B cell (primary cell): ENCODE measurements around the gene DTNA. TPM values are rescaled to one million over a fixed set of nuclear protein-coding genes. Genes with fewer than 3 reads are reported as not detected.

Experiments
- ATAC-seq: fragments of 200-7000 bp; cut with Tn5 transposase; one replicate; pipeline ENCODE4 v1.10.0; 2021; ENCODE audit warnings: low read depth, mild to moderate bottlenecking, moderate number of reproducible peaks, moderate library complexity
- CTCF ChIA-PET: fragments of 350-600 bp; sonication (Branson Sonifier 250); formaldehyde crosslinking; loops from one replicate; lab custom pipeline; 2021; ENCODE audit warnings: antibody characterized with exemption, inconsistent platforms; lab: Charles Lee
- POLR2A ChIA-PET: fragments of 350-600 bp; sonication (Branson Sonifier 250); formaldehyde crosslinking; loops from one replicate; lab custom pipeline; 2021; ENCODE audit warnings: antibody characterized with exemption; lab: Charles Lee
- DNase-seq: peaks from one replicate; pipeline ENCODE4 v3.0.0; 2013
- H2AFZ ChIP-seq: 2 replicates; pipeline ENCODE4 v1.6.1; 2012; ENCODE audit warnings: mild to moderate bottlenecking, low read depth, low read length; ENCODE audit not compliant: insufficient read depth, poor library complexity, severe bottlenecking
- H3K27ac ChIP-seq, 2 donors: 1 replicate in 1 of 2; 2 replicates in 1 of 2; pipeline ENCODE4 v1.5.1; 2012 to 2013; ENCODE audit warnings: low read length in 2 of 2, mild to moderate bottlenecking in 2 of 2, moderate library complexity in 1 of 2
- H3K27me3 ChIP-seq, 4 experiments: fragments of 200-600 bp in 1 of 4; sonication (generic) in 1 of 4; replicated peaks in 1 of 4; 1 replicate in 2 of 4; 2 replicates in 2 of 4; pipeline versions ENCODE4 v1.6.1 to v1.7.0; 2013 to 2016; ENCODE audit warnings: low read length in 3 of 4, mild to moderate bottlenecking in 2 of 4, mixed read lengths in 1 of 4, moderate library complexity in 1 of 4; ENCODE audit not compliant: insufficient read depth in 4 of 4, control insufficient read depth in 3 of 4; ENCODE audit errors: control extremely low read depth in 1 of 4
- H3K36me3 ChIP-seq, 2 experiments: replicated peaks in 1 of 2; 1 replicate in 1 of 2; 2 replicates in 1 of 2; pipeline versions ENCODE4 v1.6.1 to v1.7.1; 2013; ENCODE audit warnings: low read length in 1 of 2; ENCODE audit not compliant: insufficient read depth in 2 of 2, control insufficient read depth in 1 of 2; ENCODE audit errors: control extremely low read depth in 1 of 2, extremely low read depth in 1 of 2
- H3K4me1 ChIP-seq, 2 donors: fragments of 200-600 bp in 1 of 2; sonication (generic) in 1 of 2; 1 replicate in 1 of 2; 2 replicates in 1 of 2; pipeline versions ENCODE4 v1.5.1 to v1.6.1; 2013 to 2017; ENCODE audit warnings: low read length in 2 of 2; ENCODE audit not compliant: control insufficient read depth in 2 of 2, insufficient read depth in 2 of 2
- H3K4me2 ChIP-seq: replicated peaks from 2 replicates; pipeline ENCODE3; 2012; ENCODE audit warnings: mild to moderate bottlenecking, low read depth, low read length; ENCODE audit not compliant: poor library complexity, severe bottlenecking
- H3K4me3 ChIP-seq, 5 experiments: fragments of 200-600 bp in 1 of 5; sonication (generic) in 1 of 5; 1 replicate in 3 of 5; 2 replicates in 2 of 5; pipeline versions ENCODE4 v1.5.1 to v1.7.0; 2011 to 2016; ENCODE audit warnings: low read length in 4 of 5, mild to moderate bottlenecking in 4 of 5, low read depth in 2 of 5, control low read depth in 1 of 5, moderate library complexity in 1 of 5; ENCODE audit not compliant: insufficient read depth in 1 of 5; ENCODE audit errors: control extremely low read depth in 1 of 5, extremely low read depth in 1 of 5
- H3K79me2 ChIP-seq: fragments of 200-600 bp; sonication (generic); one replicate; pipeline ENCODE4 v1.6.0; 2016; ENCODE audit warnings: low read length; ENCODE audit not compliant: control insufficient read depth, insufficient read depth
- H3K9ac ChIP-seq: fragments of 200-600 bp; sonication (generic); 2 replicates; pipeline ENCODE4 v1.6.1; 2017; ENCODE audit warnings: mild to moderate bottlenecking, low read length, moderate library complexity
- H3K9me3 ChIP-seq, 3 donors: one replicate each; pipeline versions ENCODE4 v1.6.1 to v1.7.1; 2013; ENCODE audit warnings: low read length in 2 of 3; ENCODE audit not compliant: control insufficient read depth in 2 of 3, insufficient read depth in 1 of 3; ENCODE audit errors: control extremely low read depth in 1 of 3
- H4K20me1 ChIP-seq: 2 replicates; pipeline ENCODE4 v1.6.0; 2012; ENCODE audit warnings: mild to moderate bottlenecking, low read length; ENCODE audit not compliant: insufficient read depth, control insufficient read depth, poor library complexity, severe bottlenecking
- H3K27ac Mint-ChIP-seq: one replicate; pipeline ENCODE4 v1.8.0; 2021; ENCODE audit warnings: mixed read lengths
- H3K27me3 Mint-ChIP-seq: one replicate; pipeline ENCODE4 v1.8.0; 2021; ENCODE audit warnings: mixed read lengths
- H3K4me1 Mint-ChIP-seq: one replicate; pipeline ENCODE4 v1.8.0; 2021; ENCODE audit warnings: mixed read lengths
- H3K4me3 Mint-ChIP-seq: one replicate; pipeline ENCODE4 v1.8.0; 2021; ENCODE audit warnings: mixed read lengths
- H3K9me3 Mint-ChIP-seq: one replicate; pipeline ENCODE4 v1.8.0; 2022; ENCODE audit warnings: mixed read lengths; ENCODE audit not compliant: insufficient read depth
- CTCF ChIP-seq: fragments of 200-600 bp; IDR thresholded peaks from one replicate; pipeline ENCODE4 v1.8.0; 2022; ENCODE audit warnings: antibody characterized with exemption, mild to moderate bottlenecking
- EZH2 ChIP-seq: IDR thresholded peaks from 2 replicates; pipeline ENCODE4 v1.6.1; 2012; ENCODE audit warnings: borderline replicate concordance, low read depth, mild to moderate bottlenecking, moderate library complexity, low read length; ENCODE audit not compliant: insufficient read depth, poor library complexity, severe bottlenecking
- WGBS: methylation state at CpG from one replicate; pipeline ENCODE4 v1.1.5; 2013; ENCODE audit warnings: missing lambda C conversion rate; ENCODE audit not compliant: insufficient coverage; 5-methylcytosine and 5-hydroxymethylcytosine counted together
- intact Hi-C: fragments of 100-400 bp; cut with micrococcal nuclease; formaldehyde crosslinking; loops from one replicate; pipeline ENCODE4 v1.10.0; 2022
- polyA plus RNA-seq: library from polyadenylated mRNA; depleted of rRNA; stranded (reverse); fragments of >200 nt; gene quantifications from 2 replicates; pipeline ENCODE4 v1.2.3, GENCODE V29; 2012
- total RNA-seq, 2 donors: library from RNA; stranded (reverse); fragments of 120-200 nt in 1 of 2; gene quantifications; 1 replicate in 1 of 2; 2 replicates in 1 of 2; pipeline versions ENCODE4 v1.2.3 to v1.2.4, GENCODE V29; 2013 to 2022

The DTNA gene
- total and polyA plus RNA-seq, 2 donors (not counting 1 experiment from before 2014, with no cell fraction given): not detected

- no peaks in the 10 kb centered on the region for H4K20me1 ChIP-seq
- H3K79me2 ChIP-seq: no peaks in the 10 kb centered on the region
- Mint-ChIP-seq H3K27me3 (peaks cover 6% of the 10 kb centered on the region), H3K27ac (no peak overlapping the region), H3K4me1 (no peaks in the 10 kb centered on the region), H3K4me3 (no peak overlapping the region), H3K9me3 (no peaks in the 10 kb centered on the region)
- no peaks in the 10 kb centered on the region for H3K27me3 ChIP-seq
- POLR2A ChIA-PET: no interaction called here
- no peak overlapping the region for H3K4me3 ChIP-seq
- no peak for DNase-seq
- TF ChIP-seq EZH2 (no peak), CTCF (no peak)
- no peaks in the 10 kb centered on the region for H3K9me3 ChIP-seq
- H2AFZ ChIP-seq: no peak overlapping the region
- no peaks in the 10 kb centered on the region for H3K36me3 ChIP-seq
- intact Hi-C loops: no loop called here
- no peak overlapping the region for H3K27ac ChIP-seq
- H3K4me2 ChIP-seq: no peak overlapping the region
- no peak for ATAC-seq
- CTCF ChIA-PET: no interaction called here
- no peak overlapping the region for H3K9ac ChIP-seq
- no peaks in the 10 kb centered on the region for H3K4me1 ChIP-seq
- WGBS: no CpG with 5 or more reads among the region's 1 CpG
Observed at GRCh38 chr18:34752056-34752455, 42.0 kb downstream of the DTNA start.

DNA sequence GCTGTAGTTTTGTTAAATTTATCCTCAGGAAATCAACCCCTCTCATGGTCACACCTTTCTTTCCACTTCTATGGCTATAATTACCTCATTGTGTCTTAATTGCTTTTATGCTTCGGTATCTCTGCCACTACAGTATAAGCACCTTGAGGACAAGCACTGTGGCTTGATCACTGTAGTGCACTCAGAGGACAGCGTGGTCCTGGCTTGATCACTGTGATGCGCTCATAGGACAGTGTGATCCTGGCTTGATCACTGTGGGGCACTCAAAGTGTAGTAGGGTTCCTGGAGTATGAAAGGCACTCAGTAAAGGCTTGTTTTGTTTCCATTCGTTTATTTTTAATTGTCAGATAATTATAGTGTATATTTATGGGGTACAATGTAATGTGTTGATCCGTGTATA lies 44.2 kb downstream of the DTNA start:
- ChIA-PET CTCF (no interaction called here), POLR2A (no interaction called here)
- ATAC-seq: no peak
- Histone ChIP-seq H2AFZ (no peak overlapping the region), H3K27me3 (no peaks in the 10 kb centered on the region), H3K27ac (no peak overlapping the region), H3K4me1 (no peaks in the 10 kb centered on the region), H3K9ac (no peak overlapping the region), H3K79me2 (no peaks in the 10 kb centered on the region), H4K20me1 (no peaks in the 10 kb centered on the region), H3K9me3 (no peaks in the 10 kb centered on the region), H3K4me3 (no peak overlapping the region), H3K4me2 (no peak overlapping the region), H3K36me3 (no peaks in the 10 kb centered on the region)
- WGBS: 96% methylated on average over 2 of the region's 5 CpGs
- Mint-ChIP-seq H3K9me3 (no peaks in the 10 kb centered on the region), H3K4me3 (no peak overlapping the region), H3K27ac (no peak overlapping the region), H3K4me1 (no peaks in the 10 kb centered on the region), H3K27me3 (peaks cover 6% of the 10 kb centered on the region)
- intact Hi-C loops: no loop called here
- TF ChIP-seq CTCF (no peak), EZH2 (no peak)
- no peak for DNase-seq
